Gastroesophageal sphincter (tissue), 3 donors: ENCODE results near the gene ASB15.

Source experiments
- CTCF ChIP-seq, 4 experiments: fragments of 200-600 bp in 2 of 4; fragments of 450-650 bp in 2 of 4; sonication (generic) in 1 of 4; IDR thresholded peaks; one replicate each; pipeline ENCODE4 v1.5.1; 2017 to 2019; ENCODE audit warnings: antibody characterized with exemption in 4 of 4, mild to moderate bottlenecking in 2 of 4, moderate library complexity in 2 of 4
- EP300 ChIP-seq: sonication (generic); formaldehyde crosslinking; IDR thresholded peaks from one replicate; pipeline ENCODE4 v1.6.1; 2017; ENCODE audit warnings: antibody characterized with exemption, mild to moderate bottlenecking
- POLR2A ChIP-seq, 2 donors: fragments of 450-650 bp; IDR thresholded peaks; one replicate each; pipeline ENCODE4 v1.6.1; 2017; ENCODE audit warnings: antibody characterized with exemption in 2 of 2, mild to moderate bottlenecking in 2 of 2, moderate library complexity in 1 of 2
- POLR2AphosphoS5 ChIP-seq: sonication (generic); formaldehyde crosslinking; IDR thresholded peaks from one replicate; pipeline ENCODE4 v1.6.1; 2017; ENCODE audit warnings: antibody characterized with exemption

DNA sequence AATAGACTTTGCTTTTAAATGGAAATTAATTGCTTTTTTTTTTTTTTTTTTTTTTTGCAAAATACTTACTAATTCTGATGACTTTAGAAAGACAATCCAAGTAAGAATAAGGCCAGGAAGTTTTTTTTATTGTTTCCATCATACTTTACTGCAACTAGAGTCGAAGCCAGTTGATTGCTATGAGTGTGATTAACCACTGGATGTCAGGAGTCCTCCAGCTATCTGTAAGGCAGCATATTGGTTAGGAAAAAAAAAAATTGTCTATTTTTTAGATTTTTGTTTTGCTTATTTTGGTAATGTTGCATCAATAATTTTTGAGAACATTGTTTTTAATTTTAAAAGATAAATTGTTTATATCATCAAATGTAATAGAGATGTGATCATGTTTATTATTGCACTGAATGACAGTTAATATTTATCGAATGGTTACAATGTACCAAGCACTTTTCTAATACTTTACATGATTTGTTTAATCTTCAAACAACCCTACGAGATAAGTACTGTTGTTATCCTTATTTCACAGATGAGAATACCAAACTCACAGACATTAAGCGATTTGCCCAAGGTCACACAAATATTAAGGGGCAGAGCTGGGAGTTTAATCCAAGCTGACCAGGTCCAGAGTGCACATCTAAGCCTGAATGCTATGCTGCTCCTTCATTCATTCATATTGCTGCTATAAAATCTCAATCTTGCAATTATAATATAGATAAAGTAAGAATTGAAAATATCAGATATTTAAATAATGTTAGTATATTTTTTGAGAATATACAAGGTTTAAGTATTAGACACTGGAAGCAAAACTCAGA, 34.1 kb downstream of the ASB15 start:
- TF ChIP-seq CTCF (IDR thresholded peaks at IDR 0.05) (peak in 3 of 4 experiments; percentile 26 to 48 (median 38)), POLR2A (IDR thresholded peaks at IDR 0.05) (no peak), POLR2AphosphoS5 (no peak), EP300 (no peak)
